H1 (cell line): ENCODE results near the gene IL9R. TPM values are rescaled to one million over a fixed set of nuclear protein-coding genes. Genes with fewer than 3 reads are reported as not detected.

Source experiments
- CTCF ChIA-PET: fragments of 300-600 bp; sonication (Branson Sonifier 250); formaldehyde crosslinking; loops from one replicate; lab custom pipeline; 2021; ENCODE audit not compliant: partially characterized antibody; lab: Charles Lee
- POLR2A ChIA-PET: fragments of 300-600 bp; sonication (Branson Sonifier 250); formaldehyde crosslinking; loops from one replicate; lab custom pipeline; 2021; ENCODE audit warnings: inconsistent platforms; ENCODE audit not compliant: partially characterized antibody; lab: Charles Lee
- DNase-seq, 2 experiments: peaks; one replicate each; pipeline versions ENCODE4 v3.0.0 to v3.0.0-alpha.2; 2010 to 2022; ENCODE audit warnings: low spot score in 2 of 2, low read depth in 1 of 2, mixed read lengths in 1 of 2
- FAIRE-seq: peaks from 2 replicates; lab custom pipeline; 2011; peaks lifted over from hg19 to GRCh38; lab: Jason Lieb, UNC
- H2AFZ ChIP-seq: 2 replicates; pipeline ENCODE4 v1.8.1; 2012; ENCODE audit warnings: low read length, inconsistent platforms
- H2AK5ac ChIP-seq: 2 replicates; pipeline ENCODE4 v1.6.1; 2013; ENCODE audit warnings: low read depth, low read length
- H2BK120ac ChIP-seq: replicated peaks from 2 replicates; pipeline ENCODE3; 2013; ENCODE audit warnings: low read depth, low read length, inconsistent platforms
- H2BK12ac ChIP-seq: 2 replicates; pipeline ENCODE4 v1.6.1; 2013; ENCODE audit warnings: low read depth, low read length
- H2BK15ac ChIP-seq: 2 replicates; pipeline ENCODE4 v1.6.1; 2013; ENCODE audit warnings: low read length
- H2BK20ac ChIP-seq: 2 replicates; pipeline ENCODE4 v1.6.1; 2013; ENCODE audit warnings: low read length
- H2BK5ac ChIP-seq: 2 replicates; pipeline ENCODE4 v1.6.1; 2013; ENCODE audit warnings: low read depth, low read length
- H3K14ac ChIP-seq: 2 replicates; pipeline ENCODE4 v1.6.1; 2013; ENCODE audit warnings: inconsistent platforms; ENCODE audit not compliant: insufficient read length
- H3K18ac ChIP-seq: 2 replicates; pipeline ENCODE4 v1.6.1; 2013; ENCODE audit warnings: low read length; ENCODE audit errors: extremely low read depth
- H3K23ac ChIP-seq: 2 replicates; pipeline ENCODE4 v1.6.1; 2013; ENCODE audit warnings: inconsistent platforms; ENCODE audit not compliant: insufficient read length
- H3K23me2 ChIP-seq: 2 replicates; pipeline ENCODE4 v1.6.1; 2013; ENCODE audit warnings: low read depth, low read length
- H3K27ac ChIP-seq: 2 replicates; pipeline ENCODE4 v1.6.1; 2011; ENCODE audit warnings: low read depth, low read length, inconsistent platforms
- H3K27me3 ChIP-seq, 4 experiments: replicated peaks in 1 of 4; 1 replicate in 1 of 4; 2 replicates in 3 of 4; pipeline versions ENCODE4 v1.6.1 to v1.8.1; 2011 to 2013; ENCODE audit warnings: low read length in 3 of 4, mild to moderate bottlenecking in 3 of 4, inconsistent platforms in 2 of 4, mixed read lengths in 2 of 4, moderate library complexity in 1 of 4; ENCODE audit not compliant: control insufficient read depth in 3 of 4, insufficient read depth in 3 of 4; ENCODE audit errors: extremely low read depth in 1 of 4
- H3K36me3 ChIP-seq, 4 experiments: 2 replicates each; pipeline versions ENCODE4 v1.6.1 to v1.8.1; 2011 to 2013; ENCODE audit warnings: mild to moderate bottlenecking in 4 of 4, low read length in 3 of 4, moderate library complexity in 2 of 4, control low read depth in 1 of 4, inconsistent platforms in 1 of 4; ENCODE audit not compliant: insufficient read depth in 4 of 4, control insufficient read depth in 2 of 4
- H3K4ac ChIP-seq: replicated peaks from 2 replicates; pipeline ENCODE3; 2013; ENCODE audit warnings: low read length, low read depth, mixed read lengths, inconsistent platforms; ENCODE audit not compliant: insufficient read length
- H3K4me1 ChIP-seq, 4 experiments: replicated peaks in 1 of 4; 1 replicate in 1 of 4; 2 replicates in 3 of 4; pipeline versions ENCODE4 v1.6.1 to v1.8.1; 2011 to 2013; ENCODE audit warnings: low read length in 3 of 4, inconsistent platforms in 2 of 4, mixed read lengths in 1 of 4; ENCODE audit not compliant: insufficient read depth in 4 of 4, control insufficient read depth in 3 of 4
- H3K4me2 ChIP-seq, 2 experiments: 2 replicates each; pipeline versions ENCODE4 v1.6.1 to v1.8.1; 2011 to 2013; ENCODE audit warnings: low read depth in 2 of 2, low read length in 2 of 2, control low read depth in 1 of 2, inconsistent platforms in 1 of 2, mild to moderate bottlenecking in 1 of 2; ENCODE audit not compliant: insufficient read depth in 1 of 2
- H3K4me3 ChIP-seq, 4 experiments: fragments of 200-600, 300-600 bp in 1 of 4; sonication (generic), shearing (Covaris generic), sonication (Bioruptor Twin) in 1 of 4; 2 replicates each; pipeline versions ENCODE4 v1.5.1 to v1.8.1; 2011 to 2016; ENCODE audit warnings: low read length in 4 of 4, low read depth in 3 of 4, control low read depth in 2 of 4, inconsistent platforms in 2 of 4, mild to moderate bottlenecking in 2 of 4, mixed read lengths in 1 of 4, moderate library complexity in 1 of 4; ENCODE audit not compliant: insufficient read depth in 2 of 4; ENCODE audit errors: extremely low read depth in 1 of 4
- H3K56ac ChIP-seq: replicated peaks from 2 replicates; pipeline ENCODE3; 2013; ENCODE audit warnings: low read depth, mild to moderate bottlenecking, mixed read lengths, low read length, inconsistent platforms; ENCODE audit not compliant: insufficient read length
- H3K79me1 ChIP-seq: 2 replicates; pipeline ENCODE4 v1.6.1; 2013; ENCODE audit warnings: low read depth, low read length, control low read depth
- H3K79me2 ChIP-seq, 2 experiments: 2 replicates each; pipeline versions ENCODE4 v1.6.1 to v1.8.1; 2012 to 2013; ENCODE audit warnings: low read length in 2 of 2, mild to moderate bottlenecking in 2 of 2, inconsistent platforms in 1 of 2; ENCODE audit not compliant: insufficient read depth in 2 of 2, control insufficient read depth in 1 of 2
- H3K9ac ChIP-seq, 4 experiments: replicated peaks in 1 of 4; 1 replicate in 1 of 4; 2 replicates in 3 of 4; pipeline versions ENCODE4 v1.6.1 to v1.8.1; 2011 to 2013; ENCODE audit warnings: low read depth in 3 of 4, low read length in 3 of 4, control low read depth in 2 of 4, mild to moderate bottlenecking in 2 of 4, moderate library complexity in 2 of 4, inconsistent platforms in 1 of 4; ENCODE audit errors: extremely low read depth in 1 of 4
- H3K9me3 ChIP-seq, 2 experiments: 2 replicates each; pipeline versions ENCODE4 v1.6.1 to v1.8.1; 2012 to 2013; ENCODE audit warnings: mild to moderate bottlenecking in 2 of 2, moderate library complexity in 2 of 2, control low read depth in 1 of 2, inconsistent platforms in 1 of 2, low read depth in 1 of 2, low read length in 1 of 2, mixed read lengths in 1 of 2; ENCODE audit not compliant: insufficient read depth in 2 of 2
- H4K20me1 ChIP-seq, 2 experiments: replicated peaks in 1 of 2; 2 replicates each; pipeline versions ENCODE3 to v1.8.1; 2011 to 2013; ENCODE audit warnings: inconsistent platforms in 2 of 2, low read length in 2 of 2, mild to moderate bottlenecking in 1 of 2; ENCODE audit not compliant: insufficient read depth in 2 of 2, control insufficient read depth in 1 of 2
- H4K5ac ChIP-seq: 2 replicates; pipeline ENCODE4 v1.6.1; 2013; ENCODE audit warnings: low read length, low read depth, mixed read lengths, inconsistent platforms; ENCODE audit not compliant: insufficient read length
- H4K8ac ChIP-seq: 2 replicates; pipeline ENCODE4 v1.8.0; 2013; ENCODE audit warnings: mild to moderate bottlenecking, moderate library complexity, low read length, inconsistent platforms; ENCODE audit not compliant: insufficient read depth; ENCODE audit errors: extremely low read depth
- H4K91ac ChIP-seq: replicated peaks from 2 replicates; pipeline ENCODE3; 2013; ENCODE audit warnings: low read length, mixed read lengths, inconsistent platforms; ENCODE audit not compliant: insufficient read length
- ATF3 ChIP-seq: IDR thresholded peaks from 2 replicates; pipeline ENCODE4 v1.6.1; 2011; ENCODE audit warnings: low read depth, mild to moderate bottlenecking, low read length; ENCODE audit not compliant: insufficient read depth
- CBX5 ChIP-seq: fragments of 300-800, 300-1000 bp; sonication (generic); IDR thresholded peaks from 2 replicates; pipeline ENCODE4 v1.7.1; 2016; ENCODE audit warnings: antibody characterized with exemption, low read length, low read depth
- CHD2 ChIP-seq: IDR thresholded peaks from 2 replicates; pipeline ENCODE4 v1.6.1; 2012; ENCODE audit warnings: low read length, improper control_type of control experiment
- FOSL1 ChIP-seq: IDR thresholded peaks from 2 replicates; pipeline ENCODE4 v1.6.1; 2011; ENCODE audit warnings: mild to moderate bottlenecking, low read depth, low read length, moderate library complexity; ENCODE audit not compliant: insufficient read depth
- JUND ChIP-seq: IDR thresholded peaks from 2 replicates; pipeline ENCODE4 v1.6.1; 2011; ENCODE audit warnings: mild to moderate bottlenecking, improper control_type of control experiment, low read length
- KDM1A ChIP-seq: fragments of 200-600, 300-600 bp; sonication (generic); IDR thresholded peaks from 2 replicates; pipeline ENCODE4 v1.7.1; 2016; ENCODE audit warnings: mild to moderate bottlenecking, low read length, borderline replicate concordance
- KDM5A ChIP-seq: fragments of 200-600 bp; IDR thresholded peaks from 2 replicates; pipeline ENCODE4 v1.7.1; 2012; ENCODE audit warnings: mild to moderate bottlenecking, low read length, inconsistent platforms, mixed read lengths
- MAFK ChIP-seq: IDR thresholded peaks from 2 replicates; pipeline ENCODE4 v1.6.1; 2012; ENCODE audit warnings: low read depth, mild to moderate bottlenecking, improper control_type of control experiment, low read length
- RNF2 ChIP-seq: fragments of 200-900, 300-1000 bp; sonication (generic); IDR thresholded peaks from 2 replicates; pipeline ENCODE4 v1.7.1; 2016; ENCODE audit warnings: borderline replicate concordance, low read depth, mild to moderate bottlenecking, antibody characterized with exemption, low read length; ENCODE audit not compliant: poor library complexity, severe bottlenecking; ENCODE audit errors: missing control alignments
- SUZ12 ChIP-seq: fragments of 200-600 bp; sonication (generic); IDR thresholded peaks from 2 replicates; pipeline ENCODE4 v1.6.1; 2012; ENCODE audit warnings: mild to moderate bottlenecking, inconsistent platforms, low read length, moderate library complexity, mixed read lengths
- TCF12 ChIP-seq: IDR thresholded peaks from 2 replicates; pipeline ENCODE4 v1.6.1; 2011; ENCODE audit warnings: low read depth, mild to moderate bottlenecking, low read length
- WGBS, 2 experiments: shearing (Covaris generic) in 1 of 2; methylation state at CpG; one replicate each; pipeline versions ENCODE4 v1.1.6 to v1.1.7; 2013 to 2015; ENCODE audit warnings: low lambda C conversion rate in 2 of 2, mixed read lengths in 2 of 2, inconsistent platforms in 1 of 2, low coverage in 1 of 2, missing lambda C conversion rate in 1 of 2; ENCODE audit not compliant: insufficient replicate concordance in 2 of 2, insufficient coverage in 1 of 2, insufficient read length in 1 of 2; ENCODE audit errors: extremely low coverage in 1 of 2, missing lambda C conversion rate in 1 of 2; 5-methylcytosine and 5-hydroxymethylcytosine counted together
- polyA plus RNA-seq, 7 experiments: library from polyadenylated mRNA; depleted of rRNA in 3 of 7; stranded (reverse) in 5 of 7; unstranded in 2 of 7; fragments of >200 nt in 5 of 7; fragments of 200-250 nt in 2 of 7; gene quantifications; 1 replicate in 5 of 7; 2 replicates in 1 of 7; 4 replicates in 1 of 7; pipeline versions ENCODE4 v1.2.1 to v1.2.3, GENCODE V29; 2011 to 2013; ENCODE audit warnings: missing spikeins in 2 of 7, mixed read lengths in 2 of 7
- total RNA-seq: library from RNA; stranded (reverse); fragmentation: NEBNext Ultra II Directional; extraction: Animal tissue kit (Norgen Biotek cat#: 25700); gene quantifications from 2 replicates; pipeline ENCODE4 v1.2.1, GENCODE V29; 2021
- TF ChIP-seq, protein P1 (sequence below): IDR thresholded peaks from 2 replicates; pipeline ENCODE4 v1.6.1; 2012; ENCODE audit warnings: low read length, inconsistent platforms

IL9R gene
- total and polyA plus RNA-seq, 2 of the 8 experiments (the other 6 are each of a cell fraction or from before 2014, with no cell fraction given) = 0.14 to 0.28 TPM

GRCh38 chrX:155953055-155953454, 44.4 kb upstream of the IL9R start:
- Histone ChIP-seq H2BK12ac (no peak overlapping the region), H3K79me1 (no peaks in the 10 kb centered on the region; the same call in 1 of the 2 replicates), H3K4ac (no peak overlapping the region), H3K9me3 (peaks cover 18 to 48% of the 10 kb centered on the region in 2 experiments; a peak in 3 of 4 replicates), H3K14ac (no peak overlapping the region), H3K79me2 (no peaks in the 10 kb centered on the region), H3K4me2 (no peak overlapping the region), H2BK120ac (no peak overlapping the region), H2AFZ (no peak overlapping the region), H4K20me1 (no peaks in the 10 kb centered on the region), H4K91ac (no peak overlapping the region), H3K9ac (no peak overlapping the region), H3K4me3 (no peak overlapping the region), H2BK15ac (no peak overlapping the region), H3K23ac (no peak overlapping the region), H3K27me3 (no peaks in the 10 kb centered on the region), H3K4me1 (no peaks in the 10 kb centered on the region), H4K5ac (no peak overlapping the region), H2AK5ac (no peak overlapping the region), H3K56ac (no peak overlapping the region), H4K8ac (no peak overlapping the region), H3K36me3 (peaks cover 0 to 2% (median 0%) of the 10 kb centered on the region in 4 experiments; a peak in 1 of 8 replicates), H2BK5ac (no peak overlapping the region), H3K23me2 (peaks cover 10% of the 10 kb centered on the region; the same call in 1 of the 2 replicates), H3K18ac (no peak overlapping the region), H3K27ac (no peak overlapping the region), H2BK20ac (no peak overlapping the region)
- FAIRE-seq (no peak), DNase-seq (no peak)
- ChIA-PET CTCF (no interaction called here), POLR2A (no interaction called here)
- WGBS, 2 experiments = 79% methylated on average over 3 of the region's 3 CpGs; no CpG with 5 or more reads in 1 of the 2 experiments
- TF ChIP-seq CHD2 (no peak), SUZ12 (no peak), FOSL1 (no peak), MAFK (no peak), TCF12 (no peak), CBX5 (no peak), KDM5A (no peak), JUND (no peak), KDM1A (no peak), ATF3 (no peak), RNF2 (no peak)
- TF ChIP-seq, protein P1, sequence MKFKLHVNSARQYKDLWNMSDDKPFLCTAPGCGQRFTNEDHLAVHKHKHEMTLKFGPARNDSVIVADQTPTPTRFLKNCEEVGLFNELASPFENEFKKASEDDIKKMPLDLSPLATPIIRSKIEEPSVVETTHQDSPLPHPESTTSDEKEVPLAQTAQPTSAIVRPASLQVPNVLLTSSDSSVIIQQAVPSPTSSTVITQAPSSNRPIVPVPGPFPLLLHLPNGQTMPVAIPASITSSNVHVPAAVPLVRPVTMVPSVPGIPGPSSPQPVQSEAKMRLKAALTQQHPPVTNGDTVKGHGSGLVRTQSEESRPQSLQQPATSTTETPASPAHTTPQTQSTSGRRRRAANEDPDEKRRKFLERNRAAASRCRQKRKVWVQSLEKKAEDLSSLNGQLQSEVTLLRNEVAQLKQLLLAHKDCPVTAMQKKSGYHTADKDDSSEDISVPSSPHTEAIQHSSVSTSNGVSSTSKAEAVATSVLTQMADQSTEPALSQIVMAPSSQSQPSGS = no peak
